Thoracic aorta (tissue), 2 donors: ENCODE data around the gene UQCC2. TPM values are rescaled to one million over a fixed set of nuclear protein-coding genes. Genes with fewer than 3 reads are reported as not detected.

Experiments
- ATAC-seq: fragments of 150-250 bp; one replicate; pipeline ENCODE4 v1.8.0; 2017; ENCODE audit warnings: low read depth; ENCODE audit not compliant: insufficient number of reproducible peaks, low FRiP score
- DNase-seq: peaks from one replicate; pipeline ENCODE4 v3.0.0-alpha.2; 2020; ENCODE audit warnings: low spot score
- H3K27ac ChIP-seq, 2 donors: fragments of 200-600 bp; sonication (generic); 1 replicate in 1 of 2; 2 replicates in 1 of 2; pipeline ENCODE4 v1.5.1; 2016; ENCODE audit warnings: mild to moderate bottlenecking in 2 of 2, moderate library complexity in 2 of 2
- H3K27me3 ChIP-seq: fragments of 200-600 bp; sonication (generic); replicated peaks from 2 replicates; pipeline ENCODE4 v1.6.0; 2016; ENCODE audit warnings: mild to moderate bottlenecking; ENCODE audit not compliant: insufficient read depth
- H3K36me3 ChIP-seq: fragments of 200-600 bp; sonication (generic); one replicate; pipeline ENCODE4 v1.5.1; 2016
- H3K4me1 ChIP-seq, 2 donors: fragments of 200-600 bp; sonication (generic); 1 replicate in 1 of 2; 2 replicates in 1 of 2; pipeline versions ENCODE4 v1.5.1 to v1.6.0; 2016; ENCODE audit warnings: low read depth in 2 of 2, mild to moderate bottlenecking in 1 of 2; ENCODE audit not compliant: control insufficient read depth in 1 of 2
- H3K4me3 ChIP-seq: fragments of 200-600 bp; sonication (generic); 2 replicates; pipeline ENCODE4 v1.5.1; 2016; ENCODE audit warnings: mild to moderate bottlenecking
- H3K9me3 ChIP-seq: fragments of 200-600 bp; sonication (generic); 2 replicates; pipeline ENCODE4 v1.5.1; 2016
- total RNA-seq, 2 donors: library from RNA; depleted of rRNA; stranded (reverse); fragments of >200 nt; gene quantifications; one replicate each; pipeline versions ENCODE4 v1.1.0 to v1.2.3, GENCODE V29; 2016
- TF ChIP-seq, protein P1 (sequence below): fragments of 200-600 bp; sonication (generic); IDR thresholded peaks from one replicate; pipeline ENCODE4 v1.5.1; 2019; ENCODE audit warnings: antibody characterized with exemption

Gene UQCC2
- total RNA-seq, 2 donors from 2014 or later = 15.0 to 39.8 TPM

GRCh38 chr6:33663028-33663427 is 48.5 kb downstream of the UQCC2 start:
- ATAC-seq (no peak), DNase-seq (no peak)
- no peaks in the 10 kb centered on the region for H3K27me3 ChIP-seq
- H3K4me1 ChIP-seq = no peaks in the 10 kb centered on the region
- no peak overlapping the region for H3K4me3 ChIP-seq
- H3K9me3 ChIP-seq = no peaks in the 10 kb centered on the region
- H3K27ac ChIP-seq = no peak overlapping the region
- H3K36me3 ChIP-seq = no peaks in the 10 kb centered on the region
- TF ChIP-seq, protein P1, sequence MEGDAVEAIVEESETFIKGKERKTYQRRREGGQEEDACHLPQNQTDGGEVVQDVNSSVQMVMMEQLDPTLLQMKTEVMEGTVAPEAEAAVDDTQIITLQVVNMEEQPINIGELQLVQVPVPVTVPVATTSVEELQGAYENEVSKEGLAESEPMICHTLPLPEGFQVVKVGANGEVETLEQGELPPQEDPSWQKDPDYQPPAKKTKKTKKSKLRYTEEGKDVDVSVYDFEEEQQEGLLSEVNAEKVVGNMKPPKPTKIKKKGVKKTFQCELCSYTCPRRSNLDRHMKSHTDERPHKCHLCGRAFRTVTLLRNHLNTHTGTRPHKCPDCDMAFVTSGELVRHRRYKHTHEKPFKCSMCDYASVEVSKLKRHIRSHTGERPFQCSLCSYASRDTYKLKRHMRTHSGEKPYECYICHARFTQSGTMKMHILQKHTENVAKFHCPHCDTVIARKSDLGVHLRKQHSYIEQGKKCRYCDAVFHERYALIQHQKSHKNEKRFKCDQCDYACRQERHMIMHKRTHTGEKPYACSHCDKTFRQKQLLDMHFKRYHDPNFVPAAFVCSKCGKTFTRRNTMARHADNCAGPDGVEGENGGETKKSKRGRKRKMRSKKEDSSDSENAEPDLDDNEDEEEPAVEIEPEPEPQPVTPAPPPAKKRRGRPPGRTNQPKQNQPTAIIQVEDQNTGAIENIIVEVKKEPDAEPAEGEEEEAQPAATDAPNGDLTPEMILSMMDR = no peak

GRCh38 chr6:33662318-33662717 is 49.2 kb downstream of the UQCC2 start:
- Histone ChIP-seq H3K9me3 (no peaks in the 10 kb centered on the region), H3K36me3 (no peaks in the 10 kb centered on the region)
- no peak for DNase-seq

DNA sequence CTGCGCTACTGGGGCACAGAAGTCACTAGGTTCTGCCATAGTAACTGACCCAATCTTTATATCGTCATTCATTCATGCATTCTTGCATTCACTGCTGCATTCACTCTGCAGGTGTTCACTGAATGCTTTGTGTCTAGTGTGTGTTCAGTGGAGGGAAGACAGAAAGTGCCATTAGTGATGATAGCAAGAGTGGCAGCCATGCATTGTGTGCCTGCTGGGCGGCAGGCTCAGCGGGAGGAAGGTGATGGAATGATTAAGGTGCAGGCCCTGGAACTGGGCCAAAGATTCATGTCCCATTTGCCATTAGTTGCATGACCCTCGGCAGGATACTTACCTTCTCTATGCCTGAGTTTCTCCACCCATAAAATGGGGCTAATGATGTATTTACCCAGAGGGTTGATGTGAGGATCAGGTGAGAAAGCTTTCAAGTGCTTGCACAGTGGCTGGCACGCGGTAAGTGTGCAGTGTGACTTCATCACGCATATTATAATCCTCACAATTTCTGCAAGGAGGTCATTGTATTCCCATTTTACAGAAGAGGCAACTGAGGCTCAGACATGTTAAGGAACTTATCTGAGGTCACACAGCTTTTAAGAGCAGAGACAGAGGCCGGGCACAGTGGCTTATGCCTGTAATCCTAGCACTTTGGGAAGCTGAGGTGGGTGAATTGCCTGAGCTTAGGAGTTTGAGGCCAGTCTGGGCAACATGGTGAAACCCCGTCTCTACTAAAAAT is 50.2 kb downstream of the UQCC2 start:
- Histone ChIP-seq H3K9me3 (no peaks in the 10 kb centered on the region), H3K36me3 (no peaks in the 10 kb centered on the region), H3K4me1 (no peaks in the 10 kb centered on the region), H3K27ac (no peak overlapping the region), H3K27me3 (no peaks in the 10 kb centered on the region), H3K4me3 (no peak overlapping the region)
- DNase-seq = no peak
- TF ChIP-seq, protein P1 = no peak
- no peak for ATAC-seq

More at GRCh38 chr6:33662318-33662717, 49.2 kb downstream of the UQCC2 start:
- Histone ChIP-seq H3K27me3 (no peaks in the 10 kb centered on the region), H3K27ac (no peak overlapping the region), H3K4me1 (no peaks in the 10 kb centered on the region), H3K4me3 (no peak overlapping the region)
- no peak for ATAC-seq
- TF ChIP-seq, protein P1 = no peak

DNA sequence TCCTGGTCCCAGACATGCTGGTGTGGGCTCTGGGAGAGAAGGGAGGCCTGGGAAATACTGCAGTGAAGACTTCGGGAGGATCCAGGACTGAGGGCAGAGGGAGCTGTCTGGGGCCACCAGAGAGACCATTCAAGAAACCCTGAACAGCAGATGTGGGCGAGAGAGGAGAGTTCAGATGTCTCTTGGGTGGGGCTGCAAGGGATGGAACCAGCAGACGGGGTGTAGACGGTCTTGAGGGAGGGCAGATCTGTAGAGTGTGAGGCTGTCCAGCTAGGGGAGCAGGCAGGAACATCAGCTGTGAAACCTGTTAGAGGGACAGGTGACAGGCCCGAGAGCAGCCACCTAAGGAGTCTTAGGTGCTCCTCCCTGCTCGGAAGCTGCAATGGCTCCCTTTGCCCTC is 51.5 kb downstream of the UQCC2 start:
- TF ChIP-seq, protein P1 = no peak
- DNase-seq = no peak
- Histone ChIP-seq H3K27ac (no peak overlapping the region), H3K36me3 (no peaks in the 10 kb centered on the region), H3K4me3 (no peak overlapping the region), H3K9me3 (no peaks in the 10 kb centered on the region), H3K4me1 (no peaks in the 10 kb centered on the region), H3K27me3 (no peaks in the 10 kb centered on the region)
- no peak for ATAC-seq

- no peak overlapping the region for H3K27ac ChIP-seq
- H3K4me1 ChIP-seq = no peaks in the 10 kb centered on the region
- TF ChIP-seq, protein P1 = no peak
- no peaks in the 10 kb centered on the region for H3K9me3 ChIP-seq
- no peaks in the 10 kb centered on the region for H3K36me3 ChIP-seq
- no peak for ATAC-seq
- DNase-seq = no peak
- H3K4me3 ChIP-seq = no peak overlapping the region
- H3K27me3 ChIP-seq = no peaks in the 10 kb centered on the region
These were observed 52.4 kb downstream of the UQCC2 start for GRCh38 chr6:33658982-33659689.
